ENCODE results near the gene CFB. TPM values are rescaled to one million over a fixed set of nuclear protein-coding genes. Genes with fewer than 3 reads are reported as not detected.
A peak's percentile ranks its signal among the peaks of the same experiment; 100 is the strongest.

CFB gene
- total and polyA plus RNA-seq, 9 of the 15 experiments (the other 6 are each of a cell fraction or from before 2014, with no cell fraction given) = 0.08 to 0.91 (median 0.22) TPM; not detected in 4

DNA sequence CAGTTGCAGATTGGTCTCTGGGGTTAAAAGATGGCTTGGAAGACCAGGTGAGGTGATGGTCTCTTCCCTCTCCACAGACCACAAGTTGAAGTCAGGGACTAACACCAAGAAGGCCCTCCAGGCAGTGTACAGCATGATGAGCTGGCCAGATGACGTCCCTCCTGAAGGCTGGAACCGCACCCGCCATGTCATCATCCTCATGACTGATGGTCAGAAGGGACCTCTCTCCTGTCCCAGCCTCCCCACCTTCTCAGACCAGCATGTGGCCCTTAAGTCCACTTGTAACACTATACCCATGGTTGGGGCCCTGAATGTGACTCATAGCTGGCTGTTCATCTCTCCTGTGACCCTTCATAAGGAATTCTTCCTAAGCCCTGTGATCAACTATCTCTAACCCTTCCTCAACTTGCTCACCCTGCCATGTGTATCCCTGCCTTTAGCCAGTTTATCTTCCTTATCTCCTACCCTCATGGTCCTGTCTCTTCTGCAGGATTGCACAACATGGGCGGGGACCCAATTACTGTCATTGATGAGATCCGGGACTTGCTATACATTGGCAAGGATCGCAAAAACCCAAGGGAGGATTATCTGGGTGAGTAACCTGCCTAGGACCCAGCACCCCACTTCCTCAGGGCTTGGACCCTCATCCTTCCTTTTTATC, 3.0 kb downstream of the CFB start (continued):
- TF ChIP-seq, protein P1, sequence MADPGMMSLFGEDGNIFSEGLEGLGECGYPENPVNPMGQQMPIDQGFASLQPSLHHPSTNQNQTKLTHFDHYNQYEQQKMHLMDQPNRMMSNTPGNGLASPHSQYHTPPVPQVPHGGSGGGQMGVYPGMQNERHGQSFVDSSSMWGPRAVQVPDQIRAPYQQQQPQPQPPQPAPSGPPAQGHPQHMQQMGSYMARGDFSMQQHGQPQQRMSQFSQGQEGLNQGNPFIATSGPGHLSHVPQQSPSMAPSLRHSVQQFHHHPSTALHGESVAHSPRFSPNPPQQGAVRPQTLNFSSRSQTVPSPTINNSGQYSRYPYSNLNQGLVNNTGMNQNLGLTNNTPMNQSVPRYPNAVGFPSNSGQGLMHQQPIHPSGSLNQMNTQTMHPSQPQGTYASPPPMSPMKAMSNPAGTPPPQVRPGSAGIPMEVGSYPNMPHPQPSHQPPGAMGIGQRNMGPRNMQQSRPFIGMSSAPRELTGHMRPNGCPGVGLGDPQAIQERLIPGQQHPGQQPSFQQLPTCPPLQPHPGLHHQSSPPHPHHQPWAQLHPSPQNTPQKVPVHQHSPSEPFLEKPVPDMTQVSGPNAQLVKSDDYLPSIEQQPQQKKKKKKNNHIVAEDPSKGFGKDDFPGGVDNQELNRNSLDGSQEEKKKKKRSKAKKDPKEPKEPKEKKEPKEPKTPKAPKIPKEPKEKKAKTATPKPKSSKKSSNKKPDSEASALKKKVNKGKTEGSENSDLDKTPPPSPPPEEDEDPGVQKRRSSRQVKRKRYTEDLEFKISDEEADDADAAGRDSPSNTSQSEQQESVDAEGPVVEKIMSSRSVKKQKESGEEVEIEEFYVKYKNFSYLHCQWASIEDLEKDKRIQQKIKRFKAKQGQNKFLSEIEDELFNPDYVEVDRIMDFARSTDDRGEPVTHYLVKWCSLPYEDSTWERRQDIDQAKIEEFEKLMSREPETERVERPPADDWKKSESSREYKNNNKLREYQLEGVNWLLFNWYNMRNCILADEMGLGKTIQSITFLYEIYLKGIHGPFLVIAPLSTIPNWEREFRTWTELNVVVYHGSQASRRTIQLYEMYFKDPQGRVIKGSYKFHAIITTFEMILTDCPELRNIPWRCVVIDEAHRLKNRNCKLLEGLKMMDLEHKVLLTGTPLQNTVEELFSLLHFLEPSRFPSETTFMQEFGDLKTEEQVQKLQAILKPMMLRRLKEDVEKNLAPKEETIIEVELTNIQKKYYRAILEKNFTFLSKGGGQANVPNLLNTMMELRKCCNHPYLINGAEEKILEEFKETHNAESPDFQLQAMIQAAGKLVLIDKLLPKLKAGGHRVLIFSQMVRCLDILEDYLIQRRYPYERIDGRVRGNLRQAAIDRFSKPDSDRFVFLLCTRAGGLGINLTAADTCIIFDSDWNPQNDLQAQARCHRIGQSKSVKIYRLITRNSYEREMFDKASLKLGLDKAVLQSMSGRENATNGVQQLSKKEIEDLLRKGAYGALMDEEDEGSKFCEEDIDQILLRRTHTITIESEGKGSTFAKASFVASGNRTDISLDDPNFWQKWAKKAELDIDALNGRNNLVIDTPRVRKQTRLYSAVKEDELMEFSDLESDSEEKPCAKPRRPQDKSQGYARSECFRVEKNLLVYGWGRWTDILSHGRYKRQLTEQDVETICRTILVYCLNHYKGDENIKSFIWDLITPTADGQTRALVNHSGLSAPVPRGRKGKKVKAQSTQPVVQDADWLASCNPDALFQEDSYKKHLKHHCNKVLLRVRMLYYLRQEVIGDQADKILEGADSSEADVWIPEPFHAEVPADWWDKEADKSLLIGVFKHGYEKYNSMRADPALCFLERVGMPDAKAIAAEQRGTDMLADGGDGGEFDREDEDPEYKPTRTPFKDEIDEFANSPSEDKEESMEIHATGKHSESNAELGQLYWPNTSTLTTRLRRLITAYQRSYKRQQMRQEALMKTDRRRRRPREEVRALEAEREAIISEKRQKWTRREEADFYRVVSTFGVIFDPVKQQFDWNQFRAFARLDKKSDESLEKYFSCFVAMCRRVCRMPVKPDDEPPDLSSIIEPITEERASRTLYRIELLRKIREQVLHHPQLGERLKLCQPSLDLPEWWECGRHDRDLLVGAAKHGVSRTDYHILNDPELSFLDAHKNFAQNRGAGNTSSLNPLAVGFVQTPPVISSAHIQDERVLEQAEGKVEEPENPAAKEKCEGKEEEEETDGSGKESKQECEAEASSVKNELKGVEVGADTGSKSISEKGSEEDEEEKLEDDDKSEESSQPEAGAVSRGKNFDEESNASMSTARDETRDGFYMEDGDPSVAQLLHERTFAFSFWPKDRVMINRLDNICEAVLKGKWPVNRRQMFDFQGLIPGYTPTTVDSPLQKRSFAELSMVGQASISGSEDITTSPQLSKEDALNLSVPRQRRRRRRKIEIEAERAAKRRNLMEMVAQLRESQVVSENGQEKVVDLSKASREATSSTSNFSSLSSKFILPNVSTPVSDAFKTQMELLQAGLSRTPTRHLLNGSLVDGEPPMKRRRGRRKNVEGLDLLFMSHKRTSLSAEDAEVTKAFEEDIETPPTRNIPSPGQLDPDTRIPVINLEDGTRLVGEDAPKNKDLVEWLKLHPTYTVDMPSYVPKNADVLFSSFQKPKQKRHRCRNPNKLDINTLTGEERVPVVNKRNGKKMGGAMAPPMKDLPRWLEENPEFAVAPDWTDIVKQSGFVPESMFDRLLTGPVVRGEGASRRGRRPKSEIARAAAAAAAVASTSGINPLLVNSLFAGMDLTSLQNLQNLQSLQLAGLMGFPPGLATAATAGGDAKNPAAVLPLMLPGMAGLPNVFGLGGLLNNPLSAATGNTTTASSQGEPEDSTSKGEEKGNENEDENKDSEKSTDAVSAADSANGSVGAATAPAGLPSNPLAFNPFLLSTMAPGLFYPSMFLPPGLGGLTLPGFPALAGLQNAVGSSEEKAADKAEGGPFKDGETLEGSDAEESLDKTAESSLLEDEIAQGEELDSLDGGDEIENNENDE (IDR thresholded peaks at IDR 0.05; ENCODE audit: low read depth, low read length) = no peak
- TF ChIP-seq, protein P2, sequence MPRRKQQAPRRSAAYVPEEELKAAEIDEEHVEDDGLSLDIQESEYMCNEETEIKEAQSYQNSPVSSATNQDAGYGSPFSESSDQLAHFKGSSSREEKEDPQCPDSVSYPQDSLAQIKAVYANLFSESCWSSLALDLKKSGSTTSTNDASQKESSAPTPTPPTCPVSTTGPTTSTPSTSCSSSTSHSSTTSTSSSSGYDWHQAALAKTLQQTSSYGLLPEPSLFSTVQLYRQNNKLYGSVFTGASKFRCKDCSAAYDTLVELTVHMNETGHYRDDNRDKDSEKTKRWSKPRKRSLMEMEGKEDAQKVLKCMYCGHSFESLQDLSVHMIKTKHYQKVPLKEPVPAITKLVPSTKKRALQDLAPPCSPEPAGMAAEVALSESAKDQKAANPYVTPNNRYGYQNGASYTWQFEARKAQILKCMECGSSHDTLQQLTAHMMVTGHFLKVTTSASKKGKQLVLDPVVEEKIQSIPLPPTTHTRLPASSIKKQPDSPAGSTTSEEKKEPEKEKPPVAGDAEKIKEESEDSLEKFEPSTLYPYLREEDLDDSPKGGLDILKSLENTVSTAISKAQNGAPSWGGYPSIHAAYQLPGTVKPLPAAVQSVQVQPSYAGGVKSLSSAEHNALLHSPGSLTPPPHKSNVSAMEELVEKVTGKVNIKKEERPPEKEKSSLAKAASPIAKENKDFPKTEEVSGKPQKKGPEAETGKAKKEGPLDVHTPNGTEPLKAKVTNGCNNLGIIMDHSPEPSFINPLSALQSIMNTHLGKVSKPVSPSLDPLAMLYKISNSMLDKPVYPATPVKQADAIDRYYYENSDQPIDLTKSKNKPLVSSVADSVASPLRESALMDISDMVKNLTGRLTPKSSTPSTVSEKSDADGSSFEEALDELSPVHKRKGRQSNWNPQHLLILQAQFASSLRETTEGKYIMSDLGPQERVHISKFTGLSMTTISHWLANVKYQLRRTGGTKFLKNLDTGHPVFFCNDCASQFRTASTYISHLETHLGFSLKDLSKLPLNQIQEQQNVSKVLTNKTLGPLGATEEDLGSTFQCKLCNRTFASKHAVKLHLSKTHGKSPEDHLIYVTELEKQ (CRISPR knock-in tag; IDR thresholded peaks at IDR 0.05) = no peak
- TF ChIP-seq, protein P3, sequence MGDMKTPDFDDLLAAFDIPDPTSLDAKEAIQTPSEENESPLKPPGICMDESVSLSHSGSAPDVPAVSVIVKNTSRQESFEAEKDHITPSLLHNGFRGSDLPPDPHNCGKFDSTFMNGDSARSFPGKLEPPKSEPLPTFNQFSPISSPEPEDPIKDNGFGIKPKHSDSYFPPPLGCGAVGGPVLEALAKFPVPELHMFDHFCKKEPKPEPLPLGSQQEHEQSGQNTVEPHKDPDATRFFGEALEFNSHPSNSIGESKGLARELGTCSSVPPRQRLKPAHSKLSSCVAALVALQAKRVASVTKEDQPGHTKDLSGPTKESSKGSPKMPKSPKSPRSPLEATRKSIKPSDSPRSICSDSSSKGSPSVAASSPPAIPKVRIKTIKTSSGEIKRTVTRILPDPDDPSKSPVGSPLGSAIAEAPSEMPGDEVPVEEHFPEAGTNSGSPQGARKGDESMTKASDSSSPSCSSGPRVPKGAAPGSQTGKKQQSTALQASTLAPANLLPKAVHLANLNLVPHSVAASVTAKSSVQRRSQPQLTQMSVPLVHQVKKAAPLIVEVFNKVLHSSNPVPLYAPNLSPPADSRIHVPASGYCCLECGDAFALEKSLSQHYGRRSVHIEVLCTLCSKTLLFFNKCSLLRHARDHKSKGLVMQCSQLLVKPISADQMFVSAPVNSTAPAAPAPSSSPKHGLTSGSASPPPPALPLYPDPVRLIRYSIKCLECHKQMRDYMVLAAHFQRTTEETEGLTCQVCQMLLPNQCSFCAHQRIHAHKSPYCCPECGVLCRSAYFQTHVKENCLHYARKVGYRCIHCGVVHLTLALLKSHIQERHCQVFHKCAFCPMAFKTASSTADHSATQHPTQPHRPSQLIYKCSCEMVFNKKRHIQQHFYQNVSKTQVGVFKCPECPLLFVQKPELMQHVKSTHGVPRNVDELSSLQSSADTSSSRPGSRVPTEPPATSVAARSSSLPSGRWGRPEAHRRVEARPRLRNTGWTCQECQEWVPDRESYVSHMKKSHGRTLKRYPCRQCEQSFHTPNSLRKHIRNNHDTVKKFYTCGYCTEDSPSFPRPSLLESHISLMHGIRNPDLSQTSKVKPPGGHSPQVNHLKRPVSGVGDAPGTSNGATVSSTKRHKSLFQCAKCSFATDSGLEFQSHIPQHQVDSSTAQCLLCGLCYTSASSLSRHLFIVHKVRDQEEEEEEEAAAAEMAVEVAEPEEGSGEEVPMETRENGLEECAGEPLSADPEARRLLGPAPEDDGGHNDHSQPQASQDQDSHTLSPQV (IDR thresholded peaks at IDR 0.05) = peak; percentile 81
- peak; percentile 16; the same call in 1 of the 2 replicates for TF ChIP-seq TEAD4 (IDR thresholded peaks at IDR 0.05; ENCODE audit: low read length)
- TF ChIP-seq TEAD4 (CRISPR knock-in tag; IDR thresholded peaks at IDR 0.05; ENCODE audit: borderline replicate concordance) = no peak
- 0 out of 2 replicates have a peak, but pooled peaks have one; percentile 4 for TF ChIP-seq BHLHE40 (IDR thresholded peaks at IDR 0.05; ENCODE audit: low read length)
- TF ChIP-seq POLR2AphosphoS2 (IDR thresholded peaks at IDR 0.05; ENCODE audit: low read length) = peak; percentile 90
